ENCODE results near the gene SCYGR2. TPM values are rescaled to one million over a fixed set of nuclear protein-coding genes. Genes with fewer than 3 reads are reported as not detected.

The SCYGR2 gene
- total and polyA plus RNA-seq, 2 donors (not counting 3 experiments of a cell fraction or from before 2014, with no cell fraction given), result not detected

- FAIRE-seq (no peak), DNase-seq (ENCODE audit: low read depth, low spot score) (no peak)
- H3K27me3 ChIP-seq (ENCODE audit: control insufficient read depth in 2 of 2, insufficient read depth in 2 of 2, low read length in 2 of 2), result no peaks in the 10 kb centered on the region
- H3K36me3 ChIP-seq (ENCODE audit: control insufficient read depth in 2 of 2, extremely low read depth in 1 of 2, insufficient read depth in 2 of 2, low read length in 2 of 2), result no peaks in the 10 kb centered on the region
- dilution Hi-C loops (cut with MboI; ENCODE audit: extremely low pct_ligation_motif_present, low sequenced_read_pairs) (no loop called here), intact Hi-C loops (cut with micrococcal nuclease) (no loop called here)
- TF ChIP-seq FOS (IDR thresholded peaks at IDR 0.05; ENCODE audit: borderline replicate concordance, insufficient read depth, low read length), result peak; percentile 24
- TF ChIP-seq JUN (IDR thresholded peaks at IDR 0.05; ENCODE audit: borderline replicate concordance, insufficient read depth, insufficient read length, low read depth), result no peak
- peak; percentile 50 for TF ChIP-seq GATA2 (IDR thresholded peaks at IDR 0.05; ENCODE audit: insufficient read depth, insufficient read length, low read depth, low read length)
- H3K9me3 ChIP-seq (replicated peaks; ENCODE audit: control insufficient read depth, insufficient read depth, low read length), result no peaks in the 10 kb centered on the region
- ChIA-PET CTCF (interaction anchor here (1.1 kb wide), 1 partner anchor 248 kb away, joined by 4 read pairs; no protein-coding TSS in a partner anchor), POLR2A (no interaction called here)
- BruUV-seq (replicated peaks), result no TSS peak
- no peaks in the 10 kb centered on the region for H3K4me1 ChIP-seq (ENCODE audit: control insufficient read depth, extremely low read depth, insufficient read depth, low read length)
- no peak overlapping the region for H2AFZ ChIP-seq (ENCODE audit: low read depth, low read length)
- no peak overlapping the region for H3K27ac ChIP-seq (ENCODE audit: insufficient read depth, low read depth, low read length)
- no peaks in the 10 kb centered on the region for H4K20me1 ChIP-seq (replicated peaks; ENCODE audit: control insufficient read depth, extremely low read depth, insufficient read depth, low read length)
- no peak overlapping the region for H3K9ac ChIP-seq (replicated peaks; ENCODE audit: extremely low read depth, insufficient read depth, low read length)
- no peak overlapping the region for H3K4me3 ChIP-seq (replicated peaks in 1 of 3; ENCODE audit: insufficient read depth in 1 of 3, low read depth in 1 of 3, low read length in 3 of 3)
- H3K9me1 ChIP-seq (replicated peaks; ENCODE audit: control insufficient read depth, extremely low read depth, insufficient read depth, low read length), result no peaks in the 10 kb centered on the region
- H3K4me2 ChIP-seq (ENCODE audit: insufficient read depth, low read length), result no peak overlapping the region
- no peaks in the 10 kb centered on the region for H3K79me2 ChIP-seq (ENCODE audit: control insufficient read depth, insufficient read depth, low read length)
Observed at GRCh38 chr2:227642656-227643055, 44.0 kb downstream of the SCYGR2 start.

- no peaks in the 10 kb centered on the region for H4K20me1 ChIP-seq (replicated peaks; ENCODE audit: control insufficient read depth, extremely low read depth, insufficient read depth, low read length)
- no peaks in the 10 kb centered on the region for H3K79me2 ChIP-seq (ENCODE audit: control insufficient read depth, insufficient read depth, low read length)
- H3K36me3 ChIP-seq (ENCODE audit: control insufficient read depth in 2 of 2, extremely low read depth in 1 of 2, insufficient read depth in 2 of 2, low read length in 2 of 2), result no peaks in the 10 kb centered on the region
- TF ChIP-seq GATA2 (IDR thresholded peaks at IDR 0.05; ENCODE audit: insufficient read depth, insufficient read length, low read depth, low read length) (no peak), EZH2 (IDR thresholded peaks at IDR 0.05; ENCODE audit: borderline replicate concordance, low read depth, low read length, severe bottlenecking) (no peak), POLR2A (IDR thresholded peaks at IDR 0.05; ENCODE audit: low read depth, low read length) (no peak), POLR2AphosphoS5 (IDR thresholded peaks at IDR 0.05; ENCODE audit: insufficient read depth, low read depth, low read length) (no peak), FOS (IDR thresholded peaks at IDR 0.05; ENCODE audit: borderline replicate concordance, insufficient read depth, low read length) (no peak), MAX (IDR thresholded peaks at IDR 0.05; ENCODE audit: insufficient read depth, insufficient read length) (no peak), MYC (IDR thresholded peaks at IDR 0.05; ENCODE audit: low read depth, low read length) (no peak), CTCF (IDR thresholded peaks at IDR 0.05; ENCODE audit: extremely low read depth in 1 of 2, insufficient read depth in 1 of 2, low read depth in 1 of 2, low read length in 2 of 2) (no peak), JUN (IDR thresholded peaks at IDR 0.05; ENCODE audit: borderline replicate concordance, insufficient read depth, insufficient read length, low read depth) (no peak)
- no peak overlapping the region for H3K9ac ChIP-seq (replicated peaks; ENCODE audit: extremely low read depth, insufficient read depth, low read length)
- POLR2A ChIA-PET, result no interaction called here
- H3K27ac ChIP-seq (ENCODE audit: insufficient read depth, low read depth, low read length), result no peak overlapping the region
- H2AFZ ChIP-seq (ENCODE audit: low read depth, low read length), result no peak overlapping the region
- no TSS peak for BruUV-seq (replicated peaks)
- H3K9me1 ChIP-seq (replicated peaks; ENCODE audit: control insufficient read depth, extremely low read depth, insufficient read depth, low read length), result no peaks in the 10 kb centered on the region
- DNase-seq (ENCODE audit: low read depth, low spot score) (no peak), FAIRE-seq (no peak)
- no peak overlapping the region for H3K4me3 ChIP-seq (replicated peaks in 1 of 3; ENCODE audit: insufficient read depth in 1 of 3, low read depth in 1 of 3, low read length in 3 of 3)
- no peaks in the 10 kb centered on the region for H3K4me1 ChIP-seq (ENCODE audit: control insufficient read depth, extremely low read depth, insufficient read depth, low read length)
- H3K9me3 ChIP-seq (replicated peaks; ENCODE audit: control insufficient read depth, insufficient read depth, low read length), result no peaks in the 10 kb centered on the region
- CTCF ChIA-PET, result interaction anchor here (1.1 to 2.0 kb wide), 4 partner anchors 14 to 238 kb away, joined by 3 to 6 read pairs (median 4); no protein-coding TSS in a partner anchor
- dilution Hi-C loops (cut with MboI; ENCODE audit: extremely low pct_ligation_motif_present, low sequenced_read_pairs) (no loop called here), intact Hi-C loops (cut with micrococcal nuclease) (no loop called here)
- no peak overlapping the region for H3K4me2 ChIP-seq (ENCODE audit: insufficient read depth, low read length)
- H3K27me3 ChIP-seq (ENCODE audit: control insufficient read depth in 2 of 2, insufficient read depth in 2 of 2, low read length in 2 of 2), result no peaks in the 10 kb centered on the region
Observed at GRCh38 chr2:227643990-227644551, 45.4 kb downstream of the SCYGR2 start.
